ENCODE results near the gene RSRC1.

- TF ChIP-seq POLR2AphosphoS5 (IDR thresholded peaks at IDR 0.05; ENCODE audit: low read depth, low read length) (no peak), TAF1 (IDR thresholded peaks at IDR 0.05; ENCODE audit: borderline replicate concordance, low read depth, low read length) (no peak)
Measured at GRCh38 chr3:158167737-158168557, 58.1 kb downstream of the RSRC1 start.

Data from GM12892 (cell line).